Endothelial cell of umbilical vein (primary cell): ENCODE measurements around the gene SSUH2. TPM values are rescaled to one million over a fixed set of nuclear protein-coding genes. Genes with fewer than 3 reads are reported as not detected.

ENCODE experiments used
- BruUV-seq: library from RNA; stranded (reverse); fragments of 400-500 nt; replicated peaks from 2 replicates; lab custom pipeline; 2021; lab: Mats Ljungman, UMichigan
- CTCF ChIA-PET: fragments of 300-600, 350-600 bp; sonication (Branson Sonifier 250); formaldehyde crosslinking; loops from one replicate; lab custom pipeline; 2021; ENCODE audit warnings: antibody characterized with exemption, inconsistent platforms; lab: Charles Lee
- POLR2A ChIA-PET: fragments of 300-600, 350-600 bp; sonication (Branson Sonifier 250); formaldehyde crosslinking; loops from one replicate; lab custom pipeline; 2021; ENCODE audit warnings: antibody characterized with exemption, inconsistent platforms; lab: Charles Lee
- DNase-seq: peaks from one replicate; pipeline ENCODE4 v3.0.0-alpha.2; 2011; ENCODE audit warnings: low read depth, low spot score
- FAIRE-seq: peaks from 2 replicates; lab custom pipeline; 2011; peaks lifted over from hg19 to GRCh38; lab: Jason Lieb, UNC
- H2AFZ ChIP-seq: 2 replicates; pipeline ENCODE4 v1.6.0; 2012; ENCODE audit warnings: low read depth, low read length, control low read depth, inconsistent platforms
- H3K27ac ChIP-seq: 2 replicates; pipeline ENCODE4 v1.5.1; 2011; ENCODE audit warnings: low read depth, mild to moderate bottlenecking, control low read depth, low read length, moderate library complexity; ENCODE audit not compliant: insufficient read depth
- H3K27me3 ChIP-seq, 2 experiments: 2 replicates each; pipeline versions ENCODE4 v1.6.0 to v1.6.1; 2011; ENCODE audit warnings: low read length in 2 of 2, mixed read lengths in 1 of 2; ENCODE audit not compliant: control insufficient read depth in 2 of 2, insufficient read depth in 2 of 2
- H3K36me3 ChIP-seq, 2 experiments: 2 replicates in 1 of 2; 3 replicates in 1 of 2; pipeline ENCODE4 v1.5.1; 2011; ENCODE audit warnings: low read length in 2 of 2, mild to moderate bottlenecking in 1 of 2, moderate library complexity in 1 of 2; ENCODE audit not compliant: control insufficient read depth in 2 of 2, insufficient read depth in 2 of 2; ENCODE audit errors: extremely low read depth in 1 of 2
- H3K4me1 ChIP-seq: 3 replicates; pipeline ENCODE4 v1.5.1; 2011; ENCODE audit warnings: mild to moderate bottlenecking, low read length; ENCODE audit not compliant: control insufficient read depth, insufficient read depth; ENCODE audit errors: extremely low read depth
- H3K4me2 ChIP-seq: 2 replicates; pipeline ENCODE4 v1.6.1; 2011; ENCODE audit warnings: low read length, control low read depth, mixed read lengths; ENCODE audit not compliant: insufficient read depth
- H3K4me3 ChIP-seq, 3 experiments: fragments of 200-600 bp in 1 of 3; sonication (generic), shearing (Covaris generic) in 1 of 3; replicated peaks in 1 of 3; 2 replicates each; pipeline ENCODE4 v1.5.1; 2011 to 2016; ENCODE audit warnings: control low read depth in 3 of 3, low read length in 3 of 3, mild to moderate bottlenecking in 2 of 3, inconsistent platforms in 1 of 3, low read depth in 1 of 3, moderate library complexity in 1 of 3; ENCODE audit not compliant: insufficient read depth in 1 of 3
- H3K79me2 ChIP-seq: 2 replicates; pipeline ENCODE4 v1.6.0; 2012; ENCODE audit warnings: low read length, inconsistent platforms; ENCODE audit not compliant: control insufficient read depth, insufficient read depth
- H3K9ac ChIP-seq: replicated peaks from 2 replicates; pipeline ENCODE3; 2011; ENCODE audit warnings: low read length, control low read depth; ENCODE audit not compliant: insufficient read depth; ENCODE audit errors: extremely low read depth
- H3K9me1 ChIP-seq: replicated peaks from 3 replicates; pipeline ENCODE4 v1.6.0; 2011; ENCODE audit warnings: mild to moderate bottlenecking, low read length; ENCODE audit not compliant: control insufficient read depth, insufficient read depth; ENCODE audit errors: extremely low read depth
- H3K9me3 ChIP-seq: replicated peaks from 2 replicates; pipeline ENCODE4 v1.5.1; 2012; ENCODE audit warnings: low read length, inconsistent platforms; ENCODE audit not compliant: control insufficient read depth, insufficient read depth
- H4K20me1 ChIP-seq: replicated peaks from 2 replicates; pipeline ENCODE3; 2011; ENCODE audit warnings: mild to moderate bottlenecking, low read length; ENCODE audit not compliant: control insufficient read depth, insufficient read depth; ENCODE audit errors: extremely low read depth
- EZH2 ChIP-seq: IDR thresholded peaks from 2 replicates; pipeline ENCODE4 v1.6.1; 2012; ENCODE audit warnings: borderline replicate concordance, low read depth, mild to moderate bottlenecking, moderate library complexity, low read length, inconsistent platforms; ENCODE audit not compliant: severe bottlenecking
- FOS ChIP-seq: IDR thresholded peaks from 2 replicates; pipeline ENCODE4 v1.6.1; 2011; ENCODE audit warnings: mild to moderate bottlenecking, low read length, moderate library complexity, borderline replicate concordance; ENCODE audit not compliant: insufficient read depth
- GATA2 ChIP-seq: IDR thresholded peaks from 2 replicates; pipeline ENCODE4 v1.7.0; 2011; ENCODE audit warnings: low read depth, mild to moderate bottlenecking, moderate library complexity, mixed read lengths, low read length; ENCODE audit not compliant: insufficient read length, insufficient read depth
- JUN ChIP-seq: IDR thresholded peaks from 2 replicates; pipeline ENCODE4 v1.6.1; 2011; ENCODE audit warnings: borderline replicate concordance, low read depth; ENCODE audit not compliant: insufficient read length, insufficient read depth
- MYC ChIP-seq: IDR thresholded peaks from one replicate; pipeline ENCODE4 v1.6.1; 2011; ENCODE audit warnings: mild to moderate bottlenecking, low read depth, low read length
- POLR2A ChIP-seq: IDR thresholded peaks from 2 replicates; pipeline ENCODE4 v1.6.1; 2012; ENCODE audit warnings: low read depth, mild to moderate bottlenecking, control low read depth, low read length
- POLR2AphosphoS5 ChIP-seq: IDR thresholded peaks from 2 replicates; pipeline ENCODE4 v1.6.1; 2012; ENCODE audit warnings: low read depth, mild to moderate bottlenecking, control low read depth, low read length, moderate library complexity; ENCODE audit not compliant: insufficient read depth
- dilution Hi-C: fragments of 300-500 bp; cut with MboI; formaldehyde crosslinking; loops from one replicate; pipeline ENCODE4 v1.15.0; 2019; ENCODE audit warnings: low sequenced_read_pairs; ENCODE audit not compliant: extremely low pct_ligation_motif_present
- intact Hi-C: fragments of 100-400 bp; cut with micrococcal nuclease; formaldehyde crosslinking; loops from one replicate; pipeline ENCODE4 v1.10.0; 2022
- polyA plus RNA-seq, 4 experiments: library from polyadenylated mRNA; depleted of rRNA in 3 of 4; stranded (reverse) in 3 of 4; unstranded in 1 of 4; fragments of >200 nt; gene quantifications; 2 replicates each; pipeline versions ENCODE4 v1.2.1 to v1.2.3, GENCODE V29; 2011 to 2012; ENCODE audit warnings: missing spikeins in 1 of 4
- total RNA-seq: library from RNA; stranded (reverse); gene quantifications from 2 replicates; pipeline ENCODE4 v1.2.3, GENCODE V29; 2021
- TF ChIP-seq, protein P1 (sequence below), 2 donors: IDR thresholded peaks; 1 replicate in 1 of 2; 2 replicates in 1 of 2; pipeline ENCODE4 v1.5.1; 2011; ENCODE audit warnings: low read length in 2 of 2, mild to moderate bottlenecking in 2 of 2, moderate library complexity in 2 of 2, control low read depth in 1 of 2, inconsistent platforms in 1 of 2, low read depth in 1 of 2; ENCODE audit not compliant: insufficient read depth in 1 of 2; ENCODE audit errors: extremely low read depth in 1 of 2
- TF ChIP-seq, protein P2 (sequence below): IDR thresholded peaks from 2 replicates; pipeline ENCODE4 v1.6.1; 2011; ENCODE audit not compliant: insufficient read depth, insufficient read length

Gene SSUH2
- total and polyA plus RNA-seq, 2 donors (not counting 3 experiments of a cell fraction or from before 2014, with no cell fraction given), result 0.44 TPM; not detected in 1

DNA sequence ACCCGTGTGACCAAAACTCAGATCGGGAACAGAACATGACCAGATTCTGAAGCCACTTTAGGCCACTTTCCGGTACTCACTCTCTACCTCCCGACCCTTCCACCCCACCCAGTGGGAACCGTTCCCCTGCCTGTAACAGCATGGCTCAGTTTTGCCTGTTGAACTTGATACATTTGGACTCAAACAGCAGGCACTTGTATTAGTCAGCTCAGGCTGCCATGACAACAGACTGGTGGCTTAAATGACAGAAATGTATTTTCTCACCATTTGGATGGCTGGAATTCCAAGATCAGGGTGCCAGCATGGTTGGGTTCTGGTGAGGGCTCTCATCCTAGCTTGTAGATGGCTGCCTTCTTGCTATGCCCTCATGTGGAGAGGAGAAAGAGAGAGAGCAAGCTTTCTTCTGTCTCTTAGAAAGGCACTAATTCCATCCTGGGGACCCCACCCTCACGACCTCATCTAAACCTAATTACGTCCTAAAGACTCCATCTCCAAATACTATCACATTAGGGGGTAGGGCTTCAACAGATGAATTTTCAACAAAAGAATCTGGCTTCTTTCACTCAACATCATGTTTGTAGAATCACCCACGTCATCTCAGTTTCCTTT is 9.3 kb upstream of the SSUH2 start:
- Histone ChIP-seq H2AFZ (no peak overlapping the region), H3K9me1 (no peaks in the 10 kb centered on the region), H3K27ac (no peak overlapping the region), H3K4me2 (no peak overlapping the region), H3K79me2 (no peaks in the 10 kb centered on the region), H3K4me1 (peaks cover 7% of the 10 kb centered on the region), H3K9ac (no peak overlapping the region), H3K27me3 (peaks cover 5 to 6% of the 10 kb centered on the region in 2 experiments), H3K9me3 (no peaks in the 10 kb centered on the region), H3K36me3 (no peaks in the 10 kb centered on the region), H4K20me1 (no peaks in the 10 kb centered on the region), H3K4me3 (no peak overlapping the region)
- no peak for FAIRE-seq
- CTCF ChIA-PET, result interaction anchor here (1.2 kb wide), 1 partner anchor 9 kb away, joined by 8 read pairs; no protein-coding TSS in a partner anchor
- BruUV-seq, result no TSS peak
- POLR2A ChIA-PET, result no interaction called here
- intact Hi-C loops, result no loop called here
- TF ChIP-seq GATA2, result no peak
- no peak for TF ChIP-seq FOS
- TF ChIP-seq, protein P1, sequence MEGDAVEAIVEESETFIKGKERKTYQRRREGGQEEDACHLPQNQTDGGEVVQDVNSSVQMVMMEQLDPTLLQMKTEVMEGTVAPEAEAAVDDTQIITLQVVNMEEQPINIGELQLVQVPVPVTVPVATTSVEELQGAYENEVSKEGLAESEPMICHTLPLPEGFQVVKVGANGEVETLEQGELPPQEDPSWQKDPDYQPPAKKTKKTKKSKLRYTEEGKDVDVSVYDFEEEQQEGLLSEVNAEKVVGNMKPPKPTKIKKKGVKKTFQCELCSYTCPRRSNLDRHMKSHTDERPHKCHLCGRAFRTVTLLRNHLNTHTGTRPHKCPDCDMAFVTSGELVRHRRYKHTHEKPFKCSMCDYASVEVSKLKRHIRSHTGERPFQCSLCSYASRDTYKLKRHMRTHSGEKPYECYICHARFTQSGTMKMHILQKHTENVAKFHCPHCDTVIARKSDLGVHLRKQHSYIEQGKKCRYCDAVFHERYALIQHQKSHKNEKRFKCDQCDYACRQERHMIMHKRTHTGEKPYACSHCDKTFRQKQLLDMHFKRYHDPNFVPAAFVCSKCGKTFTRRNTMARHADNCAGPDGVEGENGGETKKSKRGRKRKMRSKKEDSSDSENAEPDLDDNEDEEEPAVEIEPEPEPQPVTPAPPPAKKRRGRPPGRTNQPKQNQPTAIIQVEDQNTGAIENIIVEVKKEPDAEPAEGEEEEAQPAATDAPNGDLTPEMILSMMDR (IDR thresholded peaks at IDR 0.05; ENCODE audit: extremely low read depth in 1 of 2, insufficient read depth in 1 of 2, low read depth in 1 of 2, low read length in 2 of 2), result no peak
- no peak for TF ChIP-seq MYC
- TF ChIP-seq JUN, result no peak
- TF ChIP-seq, protein P2, sequence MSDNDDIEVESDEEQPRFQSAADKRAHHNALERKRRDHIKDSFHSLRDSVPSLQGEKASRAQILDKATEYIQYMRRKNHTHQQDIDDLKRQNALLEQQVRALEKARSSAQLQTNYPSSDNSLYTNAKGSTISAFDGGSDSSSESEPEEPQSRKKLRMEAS, result no peak
- no peak for TF ChIP-seq POLR2A
- TF ChIP-seq EZH2, result no peak
- no peak for TF ChIP-seq POLR2AphosphoS5
- dilution Hi-C loops, result no loop called here
- no peak for DNase-seq
